Measurements from ENCODE around the gene FAM13C.

DNA sequence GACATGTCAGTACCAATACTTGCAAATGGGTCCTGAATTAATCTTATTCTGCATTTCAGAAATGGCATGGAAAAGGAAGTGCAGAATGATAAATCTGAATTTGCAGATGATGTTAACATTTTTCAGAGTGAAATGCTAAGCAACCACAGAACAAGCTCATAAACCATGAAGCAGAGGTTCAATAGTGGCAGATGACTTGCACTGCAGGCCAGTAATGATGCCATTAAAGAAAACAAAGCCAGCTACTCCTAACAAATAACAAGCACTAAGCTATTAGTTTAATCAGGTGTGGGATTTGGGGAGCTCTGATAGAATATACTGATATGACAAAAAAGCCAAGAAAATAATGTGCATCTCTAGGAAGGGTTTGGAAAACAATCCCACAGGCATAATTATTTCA is 85.4 kb downstream of the FAM13C start:
- TF ChIP-seq, protein P1, sequence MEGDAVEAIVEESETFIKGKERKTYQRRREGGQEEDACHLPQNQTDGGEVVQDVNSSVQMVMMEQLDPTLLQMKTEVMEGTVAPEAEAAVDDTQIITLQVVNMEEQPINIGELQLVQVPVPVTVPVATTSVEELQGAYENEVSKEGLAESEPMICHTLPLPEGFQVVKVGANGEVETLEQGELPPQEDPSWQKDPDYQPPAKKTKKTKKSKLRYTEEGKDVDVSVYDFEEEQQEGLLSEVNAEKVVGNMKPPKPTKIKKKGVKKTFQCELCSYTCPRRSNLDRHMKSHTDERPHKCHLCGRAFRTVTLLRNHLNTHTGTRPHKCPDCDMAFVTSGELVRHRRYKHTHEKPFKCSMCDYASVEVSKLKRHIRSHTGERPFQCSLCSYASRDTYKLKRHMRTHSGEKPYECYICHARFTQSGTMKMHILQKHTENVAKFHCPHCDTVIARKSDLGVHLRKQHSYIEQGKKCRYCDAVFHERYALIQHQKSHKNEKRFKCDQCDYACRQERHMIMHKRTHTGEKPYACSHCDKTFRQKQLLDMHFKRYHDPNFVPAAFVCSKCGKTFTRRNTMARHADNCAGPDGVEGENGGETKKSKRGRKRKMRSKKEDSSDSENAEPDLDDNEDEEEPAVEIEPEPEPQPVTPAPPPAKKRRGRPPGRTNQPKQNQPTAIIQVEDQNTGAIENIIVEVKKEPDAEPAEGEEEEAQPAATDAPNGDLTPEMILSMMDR (IDR thresholded peaks at IDR 0.05), result no peak
- TF ChIP-seq POLR2A (IDR thresholded peaks at IDR 0.05), result no peak
